Tongue (tissue), 2 donors: ENCODE results near the gene STK31. TPM values are rescaled to one million over a fixed set of nuclear protein-coding genes. Genes with fewer than 3 reads are reported as not detected.
A peak's percentile ranks its signal among the peaks of the same experiment; 100 is the strongest.
"Not testable (repeated sequence)": the region's sequence is repeated elsewhere in the genome, so short reads cannot be mapped to it uniquely, and the experiment has no call there.

ENCODE experiments used
- DNase-seq: peaks from one replicate; pipeline ENCODE4 v3.0.0-alpha.2; 2015
- total RNA-seq: library from RNA; depleted of rRNA; stranded (reverse); fragments of >200 nt; gene quantifications from one replicate; pipeline ENCODE4 v1.2.3, GENCODE V29; 2014

Gene STK31
- total RNA-seq, result 0.21 TPM

- no peak for DNase-seq
These were observed at the start of gene STK31 for GRCh38 chr7:23710000-23710399. STK31 (plus strand) TSS chr7:23710219; CDS start chr7:23710286, 67 bp downstream.

GRCh38 chr7:23661385-23661784 is 48.6 kb upstream of the STK31 start:
- no peak for DNase-seq

GRCh38 chr7:23662124-23662983 is 47.7 kb upstream of the STK31 start:
- peak; percentile 12 for DNase-seq

GRCh38 chr7:23662984-23663313 is 47.1 kb upstream of the STK31 start:
- no peak for DNase-seq

GRCh38 chr7:23664122-23664521 is 45.9 kb upstream of the STK31 start:
- no peak for DNase-seq

GRCh38 chr7:23672033-23672432 is 38.0 kb upstream of the STK31 start:
- DNase-seq, result no peak

GRCh38 chr7:23679898-23680413 is 30.1 kb upstream of the STK31 start, which contains the start of gene FAM221A:
FAM221A (plus strand) TSS chr7:23680199; CDS start chr7:23680219, 20 bp downstream.
- DNase-seq, result peak; percentile 92

- DNase-seq, result peak; percentile 73
These were observed 29.3 kb upstream of the STK31 start for GRCh38 chr7:23680414-23681405.

- not testable (repeated sequence) for DNase-seq
These were observed 26.0 kb upstream of the STK31 start for GRCh38 chr7:23684041-23684440.

- peak; percentile 32 for DNase-seq
These were observed 24.3 kb upstream of the STK31 start for GRCh38 chr7:23685731-23686130.

- DNase-seq, result no peak
These were observed 23.0 kb upstream of the STK31 start for GRCh38 chr7:23687011-23687410.

- DNase-seq, result no peak
These were observed 20.9 kb upstream of the STK31 start for GRCh38 chr7:23689165-23689564.

- no peak for DNase-seq
These were observed 18.7 kb upstream of the STK31 start for GRCh38 chr7:23691320-23691719.

- DNase-seq, result no peak
These were observed 16.8 kb upstream of the STK31 start for GRCh38 chr7:23693224-23693623.

- DNase-seq, result peak; percentile 49
These were observed 13.0 kb upstream of the STK31 start for GRCh38 chr7:23696916-23697441.

- no peak for DNase-seq
These were observed 11.2 kb upstream of the STK31 start for GRCh38 chr7:23698822-23699221.

- DNase-seq, result peak; percentile 41
These were observed 10.0 kb upstream of the STK31 start for GRCh38 chr7:23700046-23700445.

GRCh38 chr7:23709081-23709750 is 803 bp upstream of the STK31 start:
- DNase-seq, result no peak

- peak; percentile 86 for DNase-seq
These were observed 2.6 kb downstream of the STK31 start for GRCh38 chr7:23712368-23713284.

GRCh38 chr7:23713285-23714149 is 3.5 kb downstream of the STK31 start:
- no peak for DNase-seq
